Fibroblast of pulmonary artery (primary cell): ENCODE measurements around the gene GRK2.
A peak's percentile ranks its signal among the peaks of the same experiment; 100 is the strongest.

Source experiments
- DNase-seq: peaks from one replicate; pipeline ENCODE4 v3.0.0-alpha.2; 2010; ENCODE audit warnings: low read depth
- H3K4me3 ChIP-seq: replicated peaks from 2 replicates; pipeline ENCODE4 v1.5.1; 2011; ENCODE audit warnings: low read depth, mild to moderate bottlenecking, control low read depth, low read length, moderate library complexity
- TF ChIP-seq, protein P1 (sequence below): IDR thresholded peaks from 2 replicates; pipeline ENCODE4 v1.5.1; 2011; ENCODE audit warnings: mild to moderate bottlenecking, control low read depth, low read length, inconsistent platforms; ENCODE audit errors: missing control alignments

GRK2 gene

DNA sequence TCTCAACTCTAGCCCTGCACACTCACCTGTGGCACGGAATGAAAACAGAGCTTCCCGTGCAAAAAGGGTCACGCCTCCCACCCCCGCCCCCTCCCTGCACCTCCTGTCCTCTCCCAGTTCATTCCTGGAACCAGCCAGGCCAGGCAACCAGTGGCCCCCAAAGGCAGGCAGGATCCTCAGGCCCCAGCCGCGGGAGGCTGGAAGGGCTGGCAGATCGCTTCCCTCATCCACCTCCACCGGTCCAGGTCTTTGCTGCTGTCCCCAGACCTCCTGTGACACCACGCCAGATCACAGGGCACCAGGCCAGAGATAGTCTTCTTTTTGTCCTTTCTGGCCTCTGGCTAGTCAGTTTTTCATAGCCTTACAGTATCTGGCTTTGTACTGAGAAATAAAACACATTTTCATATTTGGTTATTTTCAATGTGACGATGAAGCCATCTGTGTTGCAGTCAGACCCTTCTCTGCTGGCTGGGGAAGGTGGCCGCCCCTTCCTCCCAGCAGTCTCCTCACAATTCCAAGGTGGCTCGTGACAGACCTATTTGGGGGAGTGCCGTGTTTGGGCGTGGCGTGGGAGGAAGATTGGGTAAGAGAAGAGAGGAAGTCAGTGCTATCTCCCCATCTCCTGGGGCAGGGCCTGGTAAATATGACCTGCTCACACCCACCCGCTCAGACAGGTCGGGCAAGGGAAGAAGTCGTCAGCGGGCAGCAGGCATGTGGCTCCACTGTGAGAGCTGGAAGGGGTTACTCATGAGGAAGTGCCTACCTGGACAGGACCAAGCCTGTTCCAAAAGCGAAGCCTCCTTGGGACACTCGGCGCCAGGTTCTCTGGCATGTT lies 46.1 kb downstream of the GRK2 start:
- H3K4me3 ChIP-seq = no peak overlapping the region
- DNase-seq = no peak
- TF ChIP-seq, protein P1, sequence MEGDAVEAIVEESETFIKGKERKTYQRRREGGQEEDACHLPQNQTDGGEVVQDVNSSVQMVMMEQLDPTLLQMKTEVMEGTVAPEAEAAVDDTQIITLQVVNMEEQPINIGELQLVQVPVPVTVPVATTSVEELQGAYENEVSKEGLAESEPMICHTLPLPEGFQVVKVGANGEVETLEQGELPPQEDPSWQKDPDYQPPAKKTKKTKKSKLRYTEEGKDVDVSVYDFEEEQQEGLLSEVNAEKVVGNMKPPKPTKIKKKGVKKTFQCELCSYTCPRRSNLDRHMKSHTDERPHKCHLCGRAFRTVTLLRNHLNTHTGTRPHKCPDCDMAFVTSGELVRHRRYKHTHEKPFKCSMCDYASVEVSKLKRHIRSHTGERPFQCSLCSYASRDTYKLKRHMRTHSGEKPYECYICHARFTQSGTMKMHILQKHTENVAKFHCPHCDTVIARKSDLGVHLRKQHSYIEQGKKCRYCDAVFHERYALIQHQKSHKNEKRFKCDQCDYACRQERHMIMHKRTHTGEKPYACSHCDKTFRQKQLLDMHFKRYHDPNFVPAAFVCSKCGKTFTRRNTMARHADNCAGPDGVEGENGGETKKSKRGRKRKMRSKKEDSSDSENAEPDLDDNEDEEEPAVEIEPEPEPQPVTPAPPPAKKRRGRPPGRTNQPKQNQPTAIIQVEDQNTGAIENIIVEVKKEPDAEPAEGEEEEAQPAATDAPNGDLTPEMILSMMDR = no peak

DNA sequence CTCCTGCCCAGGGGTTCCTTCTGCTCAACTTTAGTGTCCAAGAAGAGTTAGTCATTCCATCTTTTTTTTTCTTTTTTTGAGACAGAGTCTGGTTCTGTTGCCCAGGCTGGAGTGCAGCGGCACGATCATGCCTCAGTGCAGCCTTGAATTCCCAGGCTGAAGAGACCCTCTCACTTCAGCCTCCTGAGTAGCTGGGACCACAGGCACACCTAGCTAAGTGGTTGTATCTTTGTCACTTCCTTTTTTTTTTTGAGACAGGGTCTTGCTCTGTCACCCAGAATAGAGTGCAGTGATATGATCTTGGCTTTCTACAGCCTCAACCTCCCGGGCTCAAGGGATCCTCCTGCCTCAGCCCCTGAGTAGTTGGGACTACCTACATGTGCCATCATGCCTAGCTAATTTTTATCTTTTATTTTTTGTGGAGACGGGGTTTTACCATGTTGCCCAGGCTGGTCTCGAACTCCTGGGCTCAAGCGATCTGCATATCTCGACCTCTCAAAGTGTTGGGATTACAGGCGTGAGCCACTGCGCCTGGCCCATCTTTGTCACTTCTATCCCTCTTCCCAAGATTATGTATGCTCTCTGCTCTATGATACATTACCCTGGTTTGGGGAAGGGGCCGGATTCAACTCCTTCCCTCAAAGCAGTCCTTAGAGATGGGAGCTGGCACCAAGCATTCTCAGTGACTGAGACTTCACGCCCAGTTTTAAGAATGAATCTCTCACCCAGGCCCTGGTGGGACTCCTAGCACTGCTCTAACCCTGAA lies 47.0 kb downstream of the GRK2 start:
- TF ChIP-seq, protein P1 = no peak
- DNase-seq = no peak
- H3K4me3 ChIP-seq = no peak overlapping the region

DNA sequence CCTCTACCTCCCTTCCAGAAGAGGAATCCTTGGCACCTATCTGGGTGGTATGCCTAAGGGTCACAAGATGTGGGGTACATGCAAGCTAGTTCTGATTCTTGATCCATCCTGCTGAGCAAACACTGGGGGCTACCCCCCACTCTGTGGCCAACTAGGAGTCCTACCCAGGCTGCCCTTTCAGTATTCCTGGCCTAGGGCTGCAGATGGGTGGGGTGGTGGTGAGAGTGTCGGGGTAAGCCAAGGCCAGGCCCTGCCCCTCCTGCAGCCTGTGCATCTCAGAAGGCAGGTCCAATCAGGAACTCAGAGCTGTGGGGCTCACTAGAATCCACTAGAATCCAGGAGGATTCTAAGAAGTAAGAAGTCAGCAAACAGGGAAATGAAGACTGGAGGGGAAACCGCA lies 47.9 kb downstream of the GRK2 start:
- no peak for DNase-seq
- TF ChIP-seq, protein P1 = no peak
- H3K4me3 ChIP-seq = no peak overlapping the region

DNA sequence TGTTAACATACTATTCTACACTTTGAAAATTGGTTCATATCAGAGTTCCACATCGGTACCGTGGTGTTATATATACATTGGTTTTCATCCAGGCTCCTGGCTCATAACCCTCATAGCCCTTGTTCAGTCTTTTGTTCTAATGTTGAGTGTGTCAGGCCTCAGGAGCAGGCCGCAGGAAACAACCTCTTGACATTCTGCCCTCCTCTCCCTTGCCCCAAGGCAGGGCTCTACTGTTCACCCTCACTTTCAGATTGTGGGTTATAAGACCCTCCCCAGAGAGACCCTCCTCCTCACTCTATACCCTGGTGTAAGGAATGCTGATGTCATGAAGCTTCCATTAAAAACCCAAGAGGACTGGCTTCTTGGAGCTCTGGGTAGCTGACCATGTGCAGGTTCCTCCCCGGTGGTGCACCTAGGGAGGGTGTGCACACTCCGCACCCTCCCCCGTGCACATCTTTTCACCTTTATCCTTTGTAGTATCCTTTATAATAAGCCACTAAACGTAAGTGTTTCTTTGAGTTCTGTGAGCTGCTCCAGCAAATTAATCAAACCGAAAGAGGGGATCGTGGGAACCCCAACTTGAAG lies 49.1 kb downstream of the GRK2 start:
- TF ChIP-seq, protein P1 = no peak
- H3K4me3 ChIP-seq = no peak overlapping the region
- no peak for DNase-seq

DNA sequence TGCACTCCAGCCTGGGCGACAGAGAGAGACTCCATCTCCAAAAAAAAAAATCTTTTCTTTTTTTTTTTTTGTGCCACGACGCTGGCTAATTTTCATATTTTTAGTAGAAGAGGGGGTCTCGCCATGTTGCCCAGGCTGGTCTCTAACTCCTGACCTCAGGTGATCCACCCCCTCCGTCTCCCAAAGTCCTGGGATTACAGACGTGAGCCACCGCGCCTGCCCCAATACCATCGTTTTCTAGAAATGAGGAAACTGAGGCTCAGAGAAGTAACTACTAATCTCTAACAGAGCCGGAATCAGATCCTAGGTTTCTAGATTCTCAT lies 50.6 kb downstream of the GRK2 start:
- no peak for DNase-seq
- H3K4me3 ChIP-seq = peak overlapping the region; percentile 88
- TF ChIP-seq, protein P1 = no peak

DNA sequence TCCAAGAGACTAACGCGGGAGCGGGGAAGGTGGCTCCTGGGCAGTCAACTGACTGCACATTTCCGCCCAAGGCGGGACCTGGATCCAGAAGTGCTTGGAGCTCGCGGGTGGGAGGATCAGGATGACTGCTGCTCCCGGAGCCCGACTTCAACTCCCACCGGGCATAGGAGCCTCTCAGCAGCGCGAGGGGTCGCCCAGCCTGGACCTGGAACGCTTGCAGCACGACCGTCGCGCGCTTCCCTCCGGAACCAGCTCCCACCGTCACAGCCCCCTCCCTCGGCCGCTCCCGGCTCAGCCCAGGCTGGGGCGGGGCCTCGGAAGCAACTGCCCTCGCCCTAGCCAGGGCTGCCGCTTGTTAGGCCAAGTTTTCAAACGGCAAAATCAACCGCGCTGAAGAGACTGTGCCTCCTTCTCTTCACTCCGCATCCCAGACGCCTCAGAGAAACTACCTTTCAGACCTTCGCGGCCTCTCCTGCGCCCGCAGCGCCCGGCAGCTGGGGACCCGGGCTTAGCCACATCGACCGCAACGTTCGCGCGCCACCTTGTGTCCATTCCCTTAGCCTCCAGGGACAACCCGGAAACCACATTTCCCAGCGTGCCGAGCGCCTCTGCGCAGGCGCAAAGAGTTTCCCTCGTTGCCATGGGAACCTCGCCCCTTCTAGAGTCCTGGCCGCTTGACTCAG lies 51.1 kb downstream of the GRK2 start:
- peak overlapping the region; percentile 88 for H3K4me3 ChIP-seq
- peak; percentile 95 for DNase-seq
- TF ChIP-seq, protein P1 = peak; percentile 80
